ENCODE data around the gene WBP2.

Gene WBP2

GRCh38 chr17:75822119-75822799 is 32.9 kb downstream of the WBP2 start:
- H3K9ac ChIP-seq (ENCODE audit: insufficient read length, low read depth) = no peak overlapping the region
- no peaks in the 10 kb centered on the region for H3K9me3 ChIP-seq (ENCODE audit: insufficient read depth, low read length)
- H3K4me1 ChIP-seq (ENCODE audit: insufficient read depth, insufficient read length) = peaks cover 10% of the 10 kb centered on the region
- H3K4me3 ChIP-seq (ENCODE audit: insufficient read length, low read depth) = no peak overlapping the region
- TF ChIP-seq YY1 (IDR thresholded peaks at IDR 0.05; ENCODE audit: insufficient read depth, insufficient read length) (no peak), ZNF274 (IDR thresholded peaks at IDR 0.05; ENCODE audit: low read depth, low read length) (no peak)
- H3K27me3 ChIP-seq (ENCODE audit: insufficient read depth, insufficient read length) = no peaks in the 10 kb centered on the region
- H3K36me3 ChIP-seq (ENCODE audit: insufficient read depth, insufficient read length, low read length) = peaks cover 93% of the 10 kb centered on the region
- no peak for DNase-seq (ENCODE audit: low read depth, low spot score)

- no peak overlapping the region for H3K9ac ChIP-seq (ENCODE audit: insufficient read length, low read depth)
- H3K36me3 ChIP-seq (ENCODE audit: insufficient read depth, insufficient read length, low read length) = peaks cover 94% of the 10 kb centered on the region
- no peaks in the 10 kb centered on the region for H3K9me3 ChIP-seq (ENCODE audit: insufficient read depth, low read length)
- no peaks in the 10 kb centered on the region for H3K27me3 ChIP-seq (ENCODE audit: insufficient read depth, insufficient read length)
- peaks cover 4% of the 10 kb centered on the region for H3K4me1 ChIP-seq (ENCODE audit: insufficient read depth, insufficient read length)
- TF ChIP-seq SUZ12 (IDR thresholded peaks at IDR 0.05; ENCODE audit: extremely low read depth, insufficient read depth, insufficient read length) = no peak
- TF ChIP-seq YY1 (IDR thresholded peaks at IDR 0.05; ENCODE audit: insufficient read depth, insufficient read length) = no peak
- TF ChIP-seq ZNF274 (IDR thresholded peaks at IDR 0.05; ENCODE audit: low read depth, low read length) = no peak
- no peak overlapping the region for H3K4me3 ChIP-seq (ENCODE audit: insufficient read length, low read depth)
- DNase-seq (ENCODE audit: low read depth, low spot score) = no peak
Observed at GRCh38 chr17:75821552-75821951, 33.6 kb downstream of the WBP2 start.

- Histone ChIP-seq H3K9ac (ENCODE audit: insufficient read length, low read depth) (no peak overlapping the region), H3K36me3 (ENCODE audit: insufficient read depth, insufficient read length, low read length) (peaks cover 94% of the 10 kb centered on the region), H3K27me3 (ENCODE audit: insufficient read depth, insufficient read length) (no peaks in the 10 kb centered on the region), H3K9me3 (ENCODE audit: insufficient read depth, low read length) (no peaks in the 10 kb centered on the region), H3K4me3 (ENCODE audit: insufficient read length, low read depth) (no peak overlapping the region), H3K4me1 (ENCODE audit: insufficient read depth, insufficient read length) (peaks cover 5% of the 10 kb centered on the region)
- TF ChIP-seq YY1 (IDR thresholded peaks at IDR 0.05; ENCODE audit: insufficient read depth, insufficient read length) (no peak), ZNF274 (IDR thresholded peaks at IDR 0.05; ENCODE audit: low read depth, low read length) (no peak), SUZ12 (IDR thresholded peaks at IDR 0.05; ENCODE audit: extremely low read depth, insufficient read depth, insufficient read length) (no peak)
- DNase-seq (ENCODE audit: low read depth, low spot score) = no peak
Observed at GRCh38 chr17:75820094-75821080, 34.7 kb downstream of the WBP2 start.

DNA sequence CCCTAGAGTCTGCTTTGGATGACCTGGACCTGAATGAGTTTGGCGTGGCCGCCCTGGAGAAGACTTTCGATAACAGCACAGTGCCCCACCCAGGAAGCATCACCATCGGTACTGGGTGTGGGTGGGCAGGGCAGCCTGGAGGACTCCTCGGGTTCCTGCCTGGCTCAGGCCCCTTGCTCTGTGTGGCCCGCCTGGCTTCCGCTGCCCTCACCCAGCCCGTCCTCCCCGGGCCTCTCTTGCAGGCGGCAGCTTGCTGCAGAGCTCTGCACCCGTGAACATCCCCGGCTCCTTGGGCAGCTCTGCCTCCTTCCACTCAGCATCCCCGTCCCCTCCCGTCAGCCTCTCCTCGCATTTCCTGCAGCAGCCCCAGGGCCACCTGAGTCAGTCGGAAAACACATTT is 35.5 kb downstream of the WBP2 start:
- H3K36me3 ChIP-seq (ENCODE audit: insufficient read depth, insufficient read length, low read length) = peaks cover 95% of the 10 kb centered on the region
- no peak overlapping the region for H3K4me3 ChIP-seq (ENCODE audit: insufficient read length, low read depth)
- no peak overlapping the region for H3K9ac ChIP-seq (ENCODE audit: insufficient read length, low read depth)
- no peaks in the 10 kb centered on the region for H3K9me3 ChIP-seq (ENCODE audit: insufficient read depth, low read length)
- no peaks in the 10 kb centered on the region for H3K27me3 ChIP-seq (ENCODE audit: insufficient read depth, insufficient read length)
- TF ChIP-seq ZNF274 (IDR thresholded peaks at IDR 0.05; ENCODE audit: low read depth, low read length) (no peak), YY1 (IDR thresholded peaks at IDR 0.05; ENCODE audit: insufficient read depth, insufficient read length) (no peak), SUZ12 (IDR thresholded peaks at IDR 0.05; ENCODE audit: extremely low read depth, insufficient read depth, insufficient read length) (no peak)
- H3K4me1 ChIP-seq (ENCODE audit: insufficient read depth, insufficient read length) = peaks cover 8% of the 10 kb centered on the region
- no peak for DNase-seq (ENCODE audit: low read depth, low spot score)

DNA sequence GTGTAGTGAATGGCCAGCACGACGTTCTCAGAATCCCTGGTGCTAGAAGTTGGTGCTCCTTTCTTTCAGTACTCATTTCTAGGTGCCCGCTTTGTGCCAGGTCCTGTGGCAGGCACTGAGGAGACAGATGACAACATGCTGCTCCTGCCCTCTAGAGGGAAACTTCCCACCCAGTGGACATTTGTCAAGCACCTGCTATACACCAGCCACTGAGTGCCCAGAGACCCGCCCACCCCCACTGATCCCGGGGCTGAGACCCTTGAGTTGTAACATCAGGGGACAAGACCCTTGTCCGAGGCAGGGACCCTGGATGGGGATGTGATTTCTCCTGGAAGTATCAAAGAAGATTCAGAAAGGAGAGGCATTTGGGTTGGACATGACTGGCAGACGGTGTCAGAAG is 36.0 kb downstream of the WBP2 start:
- no peak for TF ChIP-seq YY1 (IDR thresholded peaks at IDR 0.05; ENCODE audit: insufficient read depth, insufficient read length)
- TF ChIP-seq ZNF274 (IDR thresholded peaks at IDR 0.05; ENCODE audit: low read depth, low read length) = no peak
- no peak for TF ChIP-seq SUZ12 (IDR thresholded peaks at IDR 0.05; ENCODE audit: extremely low read depth, insufficient read depth, insufficient read length)
- peaks cover 9% of the 10 kb centered on the region for H3K4me1 ChIP-seq (ENCODE audit: insufficient read depth, insufficient read length)
- no peak overlapping the region for H3K9ac ChIP-seq (ENCODE audit: insufficient read length, low read depth)
- H3K27me3 ChIP-seq (ENCODE audit: insufficient read depth, insufficient read length) = no peaks in the 10 kb centered on the region
- no peak for DNase-seq (ENCODE audit: low read depth, low spot score)
- no peak overlapping the region for H3K4me3 ChIP-seq (ENCODE audit: insufficient read length, low read depth)
- H3K36me3 ChIP-seq (ENCODE audit: insufficient read depth, insufficient read length, low read length) = peaks cover 94% of the 10 kb centered on the region
- no peaks in the 10 kb centered on the region for H3K9me3 ChIP-seq (ENCODE audit: insufficient read depth, low read length)

- no peak overlapping the region for H3K9ac ChIP-seq (ENCODE audit: insufficient read length, low read depth)
- H3K4me3 ChIP-seq (ENCODE audit: insufficient read length, low read depth) = no peak overlapping the region
- TF ChIP-seq ZNF274 (IDR thresholded peaks at IDR 0.05; ENCODE audit: low read depth, low read length) = no peak
- TF ChIP-seq YY1 (IDR thresholded peaks at IDR 0.05; ENCODE audit: insufficient read depth, insufficient read length) = no peak
- TF ChIP-seq SUZ12 (IDR thresholded peaks at IDR 0.05; ENCODE audit: extremely low read depth, insufficient read depth, insufficient read length) = no peak
- peaks cover 94% of the 10 kb centered on the region for H3K36me3 ChIP-seq (ENCODE audit: insufficient read depth, insufficient read length, low read length)
- no peak for DNase-seq (ENCODE audit: low read depth, low spot score)
- H3K9me3 ChIP-seq (ENCODE audit: insufficient read depth, low read length) = no peaks in the 10 kb centered on the region
- H3K27me3 ChIP-seq (ENCODE audit: insufficient read depth, insufficient read length) = no peaks in the 10 kb centered on the region
- peaks cover 9% of the 10 kb centered on the region for H3K4me1 ChIP-seq (ENCODE audit: insufficient read depth, insufficient read length)
Observed at GRCh38 chr17:75818326-75818885, 36.7 kb downstream of the WBP2 start.

- H3K36me3 ChIP-seq (ENCODE audit: insufficient read depth, insufficient read length, low read length) = peaks cover 95% of the 10 kb centered on the region
- no peak overlapping the region for H3K9ac ChIP-seq (ENCODE audit: insufficient read length, low read depth)
- H3K9me3 ChIP-seq (ENCODE audit: insufficient read depth, low read length) = no peaks in the 10 kb centered on the region
- no peak overlapping the region for H3K4me3 ChIP-seq (ENCODE audit: insufficient read length, low read depth)
- no peak for DNase-seq (ENCODE audit: low read depth, low spot score)
- H3K4me1 ChIP-seq (ENCODE audit: insufficient read depth, insufficient read length) = peaks cover 9% of the 10 kb centered on the region
- H3K27me3 ChIP-seq (ENCODE audit: insufficient read depth, insufficient read length) = no peaks in the 10 kb centered on the region
- TF ChIP-seq YY1 (IDR thresholded peaks at IDR 0.05; ENCODE audit: insufficient read depth, insufficient read length) (no peak), SUZ12 (IDR thresholded peaks at IDR 0.05; ENCODE audit: extremely low read depth, insufficient read depth, insufficient read length) (no peak), ZNF274 (IDR thresholded peaks at IDR 0.05; ENCODE audit: low read depth, low read length) (no peak)
Observed at GRCh38 chr17:75817571-75817970, 37.6 kb downstream of the WBP2 start.

Measured in NT2/D1 (cell line).